Measurements from ENCODE around the gene GREB1L.
"Not testable (repeated sequence)": the region's sequence is repeated elsewhere in the genome, so short reads cannot be mapped to it uniquely, and the experiment has no call there.

Gene GREB1L

GRCh38 chr18:21309248-21309647 lies 67.2 kb downstream of the GREB1L start:
- DNase-seq: no peak

GRCh38 chr18:21311980-21312379 lies 69.9 kb downstream of the GREB1L start:
- DNase-seq: not testable (repeated sequence)

- DNase-seq: no peak
Observed at GRCh38 chr18:21313576-21313975, 71.5 kb downstream of the GREB1L start.

GRCh38 chr18:21314724-21315123 lies 72.7 kb downstream of the GREB1L start:
- DNase-seq: no peak

- not testable (repeated sequence) for DNase-seq
Observed at GRCh38 chr18:21315126-21315525, 73.1 kb downstream of the GREB1L start.

- DNase-seq: no peak
Observed at GRCh38 chr18:21315741-21316197, 73.7 kb downstream of the GREB1L start.

- no peak for DNase-seq
Observed at GRCh38 chr18:21316296-21316695, 74.3 kb downstream of the GREB1L start.

- DNase-seq: no peak
Observed at GRCh38 chr18:21321711-21322110, 79.7 kb downstream of the GREB1L start.

- DNase-seq: no peak
Observed at GRCh38 chr18:21327101-21327500, 85.1 kb downstream of the GREB1L start.

GRCh38 chr18:21330122-21330701 lies 88.2 kb downstream of the GREB1L start:
- DNase-seq: no peak

GRCh38 chr18:21331065-21331464 lies 89.0 kb downstream of the GREB1L start:
- DNase-seq: no peak

GRCh38 chr18:21335927-21336488 lies 94.0 kb downstream of the GREB1L start:
- DNase-seq: no peak

GRCh38 chr18:21336846-21337245 lies 94.8 kb downstream of the GREB1L start:
- no peak for DNase-seq

GRCh38 chr18:21341141-21341540 lies 99.1 kb downstream of the GREB1L start:
- DNase-seq: no peak

GRCh38 chr18:21342372-21342771 lies 100.3 kb downstream of the GREB1L start:
- no peak for DNase-seq

- DNase-seq: no peak
Observed at GRCh38 chr18:21344860-21345259, 102.8 kb downstream of the GREB1L start.

- no peak for DNase-seq
Observed at GRCh38 chr18:21345840-21346239, 103.8 kb downstream of the GREB1L start.

GRCh38 chr18:21359746-21360145 lies 117.7 kb downstream of the GREB1L start:
- DNase-seq: no peak

- DNase-seq: no peak
Observed at GRCh38 chr18:21361307-21361880, 119.4 kb downstream of the GREB1L start.

GRCh38 chr18:21362831-21363230 lies 120.8 kb downstream of the GREB1L start:
- no peak for DNase-seq

- no peak for DNase-seq
Observed at GRCh38 chr18:21363348-21363747, 121.3 kb downstream of the GREB1L start.

GRCh38 chr18:21364471-21364870 lies 122.4 kb downstream of the GREB1L start:
- DNase-seq: no peak

GRCh38 chr18:21366896-21367295 lies 124.9 kb downstream of the GREB1L start:
- DNase-seq: no peak

- DNase-seq: no peak
Observed at GRCh38 chr18:21369146-21369545, 127.1 kb downstream of the GREB1L start.

- DNase-seq: not testable (repeated sequence)
Observed at GRCh38 chr18:21369597-21369996, 127.6 kb downstream of the GREB1L start.
